GM12874 (cell line): Measurements from ENCODE around the gene BLM.

Experiments used
- TF ChIP-seq, protein P1 (sequence below): IDR thresholded peaks from 2 replicates; pipeline ENCODE4 v1.5.1; 2011; ENCODE audit warnings: low read depth, mild to moderate bottlenecking, control low read depth, low read length, moderate library complexity; ENCODE audit not compliant: insufficient read depth

The BLM gene

DNA sequence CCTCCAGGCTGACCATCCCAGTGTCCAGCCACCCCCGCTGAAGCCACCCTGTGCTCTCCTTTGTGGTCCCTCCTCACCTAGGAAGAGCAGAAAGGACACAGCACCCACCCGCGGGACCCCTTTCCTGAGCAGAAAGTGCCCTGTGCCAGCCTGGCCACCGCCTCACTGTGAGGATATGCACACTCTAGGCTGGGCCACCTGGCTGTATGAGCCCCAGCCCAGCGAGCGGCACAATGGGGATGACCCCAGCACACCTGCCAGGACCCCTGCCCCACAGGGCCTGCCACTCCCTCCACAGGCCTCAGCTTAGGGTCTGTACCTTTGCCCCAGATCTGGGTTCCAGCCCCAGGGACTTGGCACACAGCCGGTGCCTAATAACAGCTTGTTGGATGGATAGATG lies 103.3 kb downstream of the BLM start:
- TF ChIP-seq, protein P1, sequence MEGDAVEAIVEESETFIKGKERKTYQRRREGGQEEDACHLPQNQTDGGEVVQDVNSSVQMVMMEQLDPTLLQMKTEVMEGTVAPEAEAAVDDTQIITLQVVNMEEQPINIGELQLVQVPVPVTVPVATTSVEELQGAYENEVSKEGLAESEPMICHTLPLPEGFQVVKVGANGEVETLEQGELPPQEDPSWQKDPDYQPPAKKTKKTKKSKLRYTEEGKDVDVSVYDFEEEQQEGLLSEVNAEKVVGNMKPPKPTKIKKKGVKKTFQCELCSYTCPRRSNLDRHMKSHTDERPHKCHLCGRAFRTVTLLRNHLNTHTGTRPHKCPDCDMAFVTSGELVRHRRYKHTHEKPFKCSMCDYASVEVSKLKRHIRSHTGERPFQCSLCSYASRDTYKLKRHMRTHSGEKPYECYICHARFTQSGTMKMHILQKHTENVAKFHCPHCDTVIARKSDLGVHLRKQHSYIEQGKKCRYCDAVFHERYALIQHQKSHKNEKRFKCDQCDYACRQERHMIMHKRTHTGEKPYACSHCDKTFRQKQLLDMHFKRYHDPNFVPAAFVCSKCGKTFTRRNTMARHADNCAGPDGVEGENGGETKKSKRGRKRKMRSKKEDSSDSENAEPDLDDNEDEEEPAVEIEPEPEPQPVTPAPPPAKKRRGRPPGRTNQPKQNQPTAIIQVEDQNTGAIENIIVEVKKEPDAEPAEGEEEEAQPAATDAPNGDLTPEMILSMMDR, result no peak

DNA sequence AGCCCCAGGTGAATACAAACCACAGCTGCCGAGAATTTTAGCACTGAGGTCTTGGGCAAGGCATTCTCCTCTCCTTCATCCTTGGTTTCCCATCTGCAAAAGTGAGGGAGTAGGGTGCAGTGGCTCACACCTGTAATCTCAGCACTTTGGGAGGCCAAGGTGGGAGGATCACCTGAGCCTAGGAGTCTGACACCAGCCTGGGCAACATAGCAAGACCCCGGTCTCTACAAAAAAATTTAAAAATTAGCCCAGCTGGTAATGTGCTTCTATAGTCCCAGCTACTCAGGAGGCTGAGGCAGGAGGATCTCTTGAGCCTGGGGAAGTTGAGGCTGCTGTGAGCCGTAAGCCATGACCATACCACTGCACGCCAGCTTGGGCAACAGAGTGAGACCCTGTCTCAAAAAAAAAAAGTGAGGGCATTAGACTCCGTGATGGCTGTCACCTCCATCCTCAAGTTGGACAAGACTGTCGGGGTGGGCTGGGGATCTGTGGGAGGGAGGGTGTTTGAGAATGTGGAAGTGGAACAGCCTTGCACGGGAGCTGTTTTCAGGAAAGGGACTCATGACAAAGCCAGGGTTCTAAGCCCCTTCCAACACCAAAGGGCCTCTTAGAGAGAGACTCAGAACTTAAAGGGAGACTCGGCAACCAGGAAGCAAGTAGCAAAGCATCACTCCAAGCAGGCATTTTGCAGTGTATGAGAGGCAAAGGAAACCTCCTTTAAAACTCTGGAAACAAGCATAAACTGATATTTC lies 105.2 kb downstream of the BLM start:
- TF ChIP-seq, protein P1, result no peak

DNA sequence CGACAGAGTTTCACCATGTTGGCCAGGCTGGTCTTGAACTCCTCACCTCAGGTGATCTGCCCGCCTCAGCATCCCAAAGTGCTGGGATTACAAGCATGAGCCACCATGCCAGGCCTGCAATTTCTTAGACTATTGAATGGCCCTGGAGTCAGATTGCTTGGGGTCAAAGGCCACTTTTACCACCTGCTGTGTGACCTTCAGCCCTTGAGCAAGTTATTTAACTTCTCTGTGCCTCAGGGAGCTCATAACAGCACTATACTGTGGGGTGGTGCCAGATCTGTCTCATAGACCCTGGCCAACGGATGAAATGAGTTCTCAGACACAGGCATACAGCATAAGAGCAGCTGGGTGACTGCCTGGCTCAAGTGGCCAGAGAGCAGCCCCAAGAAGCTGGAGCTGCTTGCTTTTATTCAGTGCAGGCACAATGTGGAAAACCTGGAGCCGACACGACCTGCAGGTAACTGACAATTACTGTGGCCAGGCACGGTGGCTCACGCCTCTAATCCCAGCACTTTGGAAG lies 106.4 kb downstream of the BLM start:
- TF ChIP-seq, protein P1, result no peak

DNA sequence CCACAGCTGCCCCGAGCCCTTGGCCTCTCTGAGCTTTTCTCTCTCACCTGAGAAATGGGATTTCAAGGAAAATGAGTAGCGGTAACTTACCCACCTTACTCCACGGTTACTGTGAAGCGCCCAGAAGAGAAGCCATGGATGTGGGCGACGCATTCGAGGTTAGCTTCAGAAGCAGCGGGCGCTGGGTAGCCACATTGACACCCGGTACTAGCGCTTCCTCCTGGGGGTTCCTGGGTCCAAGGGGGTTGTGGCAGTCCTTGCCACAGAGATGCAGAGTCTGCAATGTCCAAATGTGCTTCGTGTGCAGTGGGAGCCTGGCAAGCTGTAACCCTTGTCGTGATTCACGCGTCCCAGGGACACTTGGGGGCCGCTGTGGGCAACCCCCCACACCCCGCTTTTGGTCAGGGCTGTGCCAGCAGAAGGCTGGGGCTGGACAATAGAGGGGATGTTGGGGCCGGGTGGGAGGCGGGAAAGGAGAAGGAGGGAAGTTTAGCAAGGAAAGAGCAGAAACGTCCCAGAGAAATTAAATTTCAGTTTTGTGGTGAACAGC lies 109.8 kb downstream of the BLM start:
- TF ChIP-seq, protein P1, result no peak

DNA sequence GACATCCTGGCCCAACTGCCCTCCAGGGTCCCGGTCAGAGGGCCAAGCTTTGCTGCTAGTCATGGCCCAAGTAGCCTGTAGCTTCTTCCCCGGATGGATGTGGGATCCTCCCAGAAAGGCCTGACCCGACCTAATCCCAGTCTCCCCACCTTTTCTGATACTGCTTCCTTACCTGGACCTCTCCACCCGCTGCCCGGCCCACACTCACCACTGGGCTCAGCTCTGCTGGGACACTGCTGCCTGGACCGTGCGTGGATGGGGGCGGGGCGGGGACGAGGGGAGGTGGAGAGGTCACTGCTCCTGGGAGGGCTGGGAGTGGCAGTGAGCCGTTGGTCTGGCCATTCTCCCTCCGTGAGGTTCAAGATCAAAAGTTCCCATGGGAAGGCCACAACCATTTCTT lies 111.0 kb downstream of the BLM start:
- TF ChIP-seq, protein P1, result no peak

DNA sequence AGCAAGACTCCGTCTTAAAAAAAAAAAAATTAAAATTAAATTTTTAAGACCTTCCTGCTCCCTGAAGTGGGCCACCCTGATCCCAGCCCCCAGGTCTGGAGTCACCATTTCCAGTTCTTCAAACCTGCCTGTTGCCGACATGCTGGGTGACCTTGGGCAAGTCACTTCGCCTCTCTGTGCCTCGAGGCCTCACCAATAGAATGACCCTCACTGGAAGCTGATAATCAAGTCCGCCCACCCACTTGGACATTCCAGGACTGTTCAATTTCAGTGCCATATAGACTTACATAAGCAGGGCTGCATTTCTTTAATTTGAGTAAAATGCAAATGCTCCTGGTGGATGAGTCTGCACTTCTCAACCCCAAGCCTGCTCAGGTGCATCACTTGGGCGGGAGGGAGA lies 112.0 kb downstream of the BLM start:
- TF ChIP-seq, protein P1, result no peak

DNA sequence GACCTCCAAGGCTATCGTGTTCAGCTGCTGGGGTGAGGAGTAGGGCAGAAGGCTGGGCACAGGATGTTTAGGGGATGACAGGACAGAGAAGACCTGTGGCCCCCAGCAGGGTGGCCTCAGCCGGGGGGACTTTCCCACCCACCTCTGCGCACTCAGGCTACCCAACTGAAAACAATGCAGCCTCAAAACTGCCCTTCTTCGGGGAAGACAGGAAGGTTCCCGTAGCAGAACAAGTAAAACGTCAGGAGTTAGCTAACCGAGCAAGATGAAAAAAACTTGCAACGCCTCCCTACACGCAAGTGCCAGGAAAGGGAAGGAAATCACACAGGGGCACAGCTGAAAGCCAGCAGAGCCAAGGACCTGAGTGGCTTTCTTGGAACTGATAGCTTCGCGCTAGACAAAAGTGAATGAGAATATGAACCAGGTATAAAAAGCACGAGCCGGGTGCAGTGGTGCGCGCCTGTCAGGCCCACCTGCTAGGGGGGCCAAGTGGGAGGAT lies 112.8 kb downstream of the BLM start:
- TF ChIP-seq, protein P1, result no peak
